ENCODE data around the gene CSAD. TPM values are rescaled to one million over a fixed set of nuclear protein-coding genes. Genes with fewer than 3 reads are reported as not detected.
A peak's percentile ranks its signal among the peaks of the same experiment; 100 is the strongest.

The CSAD gene
- total RNA-seq, 6 donors from 2014 or later = 19.8 to 164 (median 28.6) TPM

DNA sequence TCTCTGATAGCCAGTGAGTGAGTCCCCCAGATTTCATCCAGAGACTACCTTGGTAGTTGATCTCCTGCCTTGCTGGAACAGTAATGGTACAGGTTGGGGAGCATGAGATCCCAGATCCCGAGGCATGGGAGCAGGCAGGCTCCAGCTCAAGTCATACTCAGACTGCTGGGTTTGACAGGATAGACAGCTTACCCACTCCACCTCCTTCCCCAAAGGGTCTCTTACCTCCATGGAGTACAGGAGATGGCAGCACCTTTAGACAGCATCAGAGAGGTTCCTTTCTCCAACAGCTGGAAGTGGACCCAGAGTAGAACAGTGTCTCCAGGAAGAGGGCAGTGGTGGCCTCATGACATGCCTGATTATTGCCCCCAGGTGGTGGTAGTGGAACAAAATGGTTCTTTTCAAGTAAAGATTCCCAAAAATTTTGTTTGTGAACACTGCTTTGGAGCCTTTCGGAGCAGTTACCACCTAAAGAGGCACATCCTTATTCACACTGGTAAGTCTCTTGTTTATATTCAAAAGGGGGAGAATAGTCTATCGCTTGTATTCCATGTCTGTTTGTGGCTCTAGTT is 4.9 kb upstream of the CSAD start:
- ATAC-seq (ENCODE audit: low FRiP score in 2 of 2) = no peak
- no peak for TF ChIP-seq POLR2AphosphoS5 (IDR thresholded peaks at IDR 0.05)
- no peak for TF ChIP-seq EP300 (IDR thresholded peaks at IDR 0.05)
- no peak for TF ChIP-seq POLR2A (IDR thresholded peaks at IDR 0.05)
- TF ChIP-seq, protein P1, sequence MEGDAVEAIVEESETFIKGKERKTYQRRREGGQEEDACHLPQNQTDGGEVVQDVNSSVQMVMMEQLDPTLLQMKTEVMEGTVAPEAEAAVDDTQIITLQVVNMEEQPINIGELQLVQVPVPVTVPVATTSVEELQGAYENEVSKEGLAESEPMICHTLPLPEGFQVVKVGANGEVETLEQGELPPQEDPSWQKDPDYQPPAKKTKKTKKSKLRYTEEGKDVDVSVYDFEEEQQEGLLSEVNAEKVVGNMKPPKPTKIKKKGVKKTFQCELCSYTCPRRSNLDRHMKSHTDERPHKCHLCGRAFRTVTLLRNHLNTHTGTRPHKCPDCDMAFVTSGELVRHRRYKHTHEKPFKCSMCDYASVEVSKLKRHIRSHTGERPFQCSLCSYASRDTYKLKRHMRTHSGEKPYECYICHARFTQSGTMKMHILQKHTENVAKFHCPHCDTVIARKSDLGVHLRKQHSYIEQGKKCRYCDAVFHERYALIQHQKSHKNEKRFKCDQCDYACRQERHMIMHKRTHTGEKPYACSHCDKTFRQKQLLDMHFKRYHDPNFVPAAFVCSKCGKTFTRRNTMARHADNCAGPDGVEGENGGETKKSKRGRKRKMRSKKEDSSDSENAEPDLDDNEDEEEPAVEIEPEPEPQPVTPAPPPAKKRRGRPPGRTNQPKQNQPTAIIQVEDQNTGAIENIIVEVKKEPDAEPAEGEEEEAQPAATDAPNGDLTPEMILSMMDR (IDR thresholded peaks at IDR 0.05) = no peak

DNA sequence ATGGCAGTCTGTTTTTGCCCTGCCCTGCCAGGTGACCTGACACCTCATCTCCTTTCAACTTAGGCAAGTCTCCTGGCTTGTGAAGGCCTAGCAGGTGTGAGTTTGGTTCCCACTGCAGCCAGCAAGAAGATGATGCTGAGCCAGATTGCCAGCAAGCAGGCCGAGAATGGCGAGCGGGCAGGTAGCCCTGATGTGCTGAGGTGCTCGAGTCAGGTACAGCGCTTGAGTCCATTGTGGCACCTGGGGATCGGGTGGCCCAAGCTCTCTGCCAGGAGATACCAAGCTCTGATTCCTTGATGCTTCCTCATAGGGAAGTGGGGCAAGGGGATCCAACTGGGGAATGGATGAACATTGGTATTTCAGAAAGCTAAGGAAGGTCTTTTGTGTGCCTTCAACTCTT is 4.1 kb upstream of the CSAD start:
- peaks cover 40 to 74% (median 49%) of the 10 kb centered on the region in 4 donors for H3K36me3 ChIP-seq
- peaks cover 31 to 39% (median 32%) of the 10 kb centered on the region in 4 donors for H3K4me1 ChIP-seq
- TF ChIP-seq EP300 (IDR thresholded peaks at IDR 0.05) = no peak
- no peak for TF ChIP-seq POLR2AphosphoS5 (IDR thresholded peaks at IDR 0.05)
- TF ChIP-seq, protein P1 (IDR thresholded peaks at IDR 0.05) = no peak
- TF ChIP-seq POLR2A (IDR thresholded peaks at IDR 0.05) = no peak
- no peak overlapping the region for H3K4me3 ChIP-seq
- 96% methylated on average over 6 of the region's 6 CpGs for WGBS, 2 donors
- no peaks in the 10 kb centered on the region for H3K9me3 ChIP-seq
- H3K27me3 ChIP-seq = no peaks in the 10 kb centered on the region
- ATAC-seq (ENCODE audit: low FRiP score in 2 of 2) (no peak), DNase-seq (no peak)
- H3K27ac ChIP-seq = no peak overlapping the region

More for the DNA sequence above, 4.9 kb upstream of the CSAD start:
- Histone ChIP-seq H3K4me3 (no peak overlapping the region), H3K9me3 (no peaks in the 10 kb centered on the region), H3K4me1 (peaks cover 31 to 43% (median 35%) of the 10 kb centered on the region in 4 donors), H3K27ac (no peak overlapping the region), H3K36me3 (peaks cover 40 to 74% (median 49%) of the 10 kb centered on the region in 4 donors), H3K27me3 (no peaks in the 10 kb centered on the region)
- 91 to 95% methylated on average over 3 of the region's 3 CpGs for WGBS, 2 donors
- DNase-seq = no peak

DNA sequence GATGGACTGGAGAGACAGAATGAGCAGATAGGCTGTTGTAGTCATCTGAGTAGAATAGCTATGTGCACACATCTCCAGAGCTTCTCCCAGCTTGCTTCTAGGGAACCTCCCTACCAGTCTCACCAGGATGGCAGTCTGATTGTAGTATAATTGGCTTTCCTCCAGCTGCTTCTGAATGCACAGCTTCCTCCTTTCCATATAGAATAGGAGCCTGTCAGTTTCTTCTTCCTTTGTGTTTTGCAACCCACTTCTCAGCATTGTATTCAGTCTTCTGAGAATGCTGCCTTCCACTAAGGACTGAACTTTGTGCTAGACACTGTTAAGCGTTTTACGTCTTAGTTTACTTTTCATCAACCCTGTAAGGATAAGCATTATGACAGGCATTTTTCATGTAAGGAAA is 2.2 kb upstream of the CSAD start:
- Histone ChIP-seq H3K4me3 (no peak overlapping the region), H3K9me3 (no peaks in the 10 kb centered on the region), H3K27ac (peak overlapping the region in 1 of 4 donors; percentile 10), H3K36me3 (peaks cover 39 to 60% (median 45%) of the 10 kb centered on the region in 4 donors), H3K27me3 (no peaks in the 10 kb centered on the region), H3K4me1 (peaks cover 34 to 41% (median 38%) of the 10 kb centered on the region in 4 donors)
- ATAC-seq (ENCODE audit: low FRiP score in 2 of 2) (no peak), DNase-seq (no peak)
- WGBS, 2 donors = 24 to 42% methylated on average over 2 of the region's 2 CpGs
- TF ChIP-seq, protein P1 (IDR thresholded peaks at IDR 0.05) = no peak
- no peak for TF ChIP-seq EP300 (IDR thresholded peaks at IDR 0.05)
- TF ChIP-seq POLR2A (IDR thresholded peaks at IDR 0.05) = no peak
- no peak for TF ChIP-seq POLR2AphosphoS5 (IDR thresholded peaks at IDR 0.05)

DNA sequence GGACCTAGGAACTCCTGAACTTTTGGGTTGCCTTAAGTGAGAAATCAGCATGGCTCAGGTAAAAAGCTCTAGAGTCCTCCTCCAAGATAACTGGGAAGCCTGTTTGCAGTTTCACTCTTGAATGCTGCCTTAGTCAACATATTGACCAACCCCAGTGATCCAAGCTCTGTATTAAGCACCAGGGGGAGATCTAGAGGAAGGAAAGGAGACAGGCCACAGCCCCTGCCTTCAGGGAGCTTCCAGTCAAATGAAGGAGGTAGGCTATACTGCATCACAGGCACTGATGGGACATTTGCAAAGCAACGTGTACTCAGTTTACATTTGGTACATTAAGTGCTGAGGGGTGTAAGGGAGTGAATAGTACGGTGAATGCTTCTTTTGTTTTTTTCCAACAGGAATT is 1.2 kb upstream of the CSAD start:
- Histone ChIP-seq H3K27ac (peak overlapping the region in 1 of 4 donors; percentile 98), H3K27me3 (no peaks in the 10 kb centered on the region), H3K36me3 (peaks cover 29 to 50% (median 36%) of the 10 kb centered on the region in 4 donors), H3K4me1 (peaks cover 34 to 41% (median 38%) of the 10 kb centered on the region in 4 donors), H3K9me3 (no peaks in the 10 kb centered on the region), H3K4me3 (peak overlapping the region in 3 of 4 donors; percentile 79 to 87 (median 83))
- DNase-seq (no peak), ATAC-seq (ENCODE audit: low FRiP score in 2 of 2) (no peak)
- 69% methylated on average over 2 of the region's 2 CpGs for WGBS, 2 donors
- TF ChIP-seq POLR2A (IDR thresholded peaks at IDR 0.05) (no peak), EP300 (IDR thresholded peaks at IDR 0.05) (no peak), POLR2AphosphoS5 (IDR thresholded peaks at IDR 0.05) (no peak)
- TF ChIP-seq, protein P1 (IDR thresholded peaks at IDR 0.05) = no peak
